ENCODE measurements around the gene WDR20.

DNA sequence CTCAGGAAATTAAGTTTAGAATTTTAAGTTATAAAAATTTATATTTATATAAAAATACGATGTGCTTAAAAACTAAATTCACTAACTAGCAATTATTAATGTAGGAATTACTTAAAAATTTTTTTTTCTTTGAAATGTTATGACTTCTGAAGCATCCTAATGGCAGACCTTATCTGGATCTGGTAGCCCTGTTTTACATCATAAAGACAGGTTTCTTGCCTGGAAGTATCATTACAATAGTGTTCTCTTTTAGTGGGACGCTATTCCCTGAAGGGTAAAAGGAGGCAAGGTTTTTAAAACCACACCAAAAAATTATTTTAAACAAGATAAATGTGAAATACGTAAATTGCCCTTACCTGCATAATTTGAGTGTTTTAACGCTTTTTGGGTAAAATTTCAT is 2.1 kb downstream of the WDR20 start:
- TF ChIP-seq, protein P1, sequence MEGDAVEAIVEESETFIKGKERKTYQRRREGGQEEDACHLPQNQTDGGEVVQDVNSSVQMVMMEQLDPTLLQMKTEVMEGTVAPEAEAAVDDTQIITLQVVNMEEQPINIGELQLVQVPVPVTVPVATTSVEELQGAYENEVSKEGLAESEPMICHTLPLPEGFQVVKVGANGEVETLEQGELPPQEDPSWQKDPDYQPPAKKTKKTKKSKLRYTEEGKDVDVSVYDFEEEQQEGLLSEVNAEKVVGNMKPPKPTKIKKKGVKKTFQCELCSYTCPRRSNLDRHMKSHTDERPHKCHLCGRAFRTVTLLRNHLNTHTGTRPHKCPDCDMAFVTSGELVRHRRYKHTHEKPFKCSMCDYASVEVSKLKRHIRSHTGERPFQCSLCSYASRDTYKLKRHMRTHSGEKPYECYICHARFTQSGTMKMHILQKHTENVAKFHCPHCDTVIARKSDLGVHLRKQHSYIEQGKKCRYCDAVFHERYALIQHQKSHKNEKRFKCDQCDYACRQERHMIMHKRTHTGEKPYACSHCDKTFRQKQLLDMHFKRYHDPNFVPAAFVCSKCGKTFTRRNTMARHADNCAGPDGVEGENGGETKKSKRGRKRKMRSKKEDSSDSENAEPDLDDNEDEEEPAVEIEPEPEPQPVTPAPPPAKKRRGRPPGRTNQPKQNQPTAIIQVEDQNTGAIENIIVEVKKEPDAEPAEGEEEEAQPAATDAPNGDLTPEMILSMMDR (conservative IDR thresholded peaks at IDR 0.05; ENCODE audit: low read length): no peak
- no peak for TF ChIP-seq EZH2phosphoT487 (IDR thresholded peaks at IDR 0.05; ENCODE audit: borderline replicate concordance, low read depth, low read length)
